Measurements from ENCODE around the gene GLP1R. TPM values are rescaled to one million over a fixed set of nuclear protein-coding genes. Genes with fewer than 3 reads are reported as not detected.

GLP1R gene
- total and polyA plus RNA-seq, 8 donors, result 0.26 to 0.85 (median 0.67) TPM; not detected in 1

DNA sequence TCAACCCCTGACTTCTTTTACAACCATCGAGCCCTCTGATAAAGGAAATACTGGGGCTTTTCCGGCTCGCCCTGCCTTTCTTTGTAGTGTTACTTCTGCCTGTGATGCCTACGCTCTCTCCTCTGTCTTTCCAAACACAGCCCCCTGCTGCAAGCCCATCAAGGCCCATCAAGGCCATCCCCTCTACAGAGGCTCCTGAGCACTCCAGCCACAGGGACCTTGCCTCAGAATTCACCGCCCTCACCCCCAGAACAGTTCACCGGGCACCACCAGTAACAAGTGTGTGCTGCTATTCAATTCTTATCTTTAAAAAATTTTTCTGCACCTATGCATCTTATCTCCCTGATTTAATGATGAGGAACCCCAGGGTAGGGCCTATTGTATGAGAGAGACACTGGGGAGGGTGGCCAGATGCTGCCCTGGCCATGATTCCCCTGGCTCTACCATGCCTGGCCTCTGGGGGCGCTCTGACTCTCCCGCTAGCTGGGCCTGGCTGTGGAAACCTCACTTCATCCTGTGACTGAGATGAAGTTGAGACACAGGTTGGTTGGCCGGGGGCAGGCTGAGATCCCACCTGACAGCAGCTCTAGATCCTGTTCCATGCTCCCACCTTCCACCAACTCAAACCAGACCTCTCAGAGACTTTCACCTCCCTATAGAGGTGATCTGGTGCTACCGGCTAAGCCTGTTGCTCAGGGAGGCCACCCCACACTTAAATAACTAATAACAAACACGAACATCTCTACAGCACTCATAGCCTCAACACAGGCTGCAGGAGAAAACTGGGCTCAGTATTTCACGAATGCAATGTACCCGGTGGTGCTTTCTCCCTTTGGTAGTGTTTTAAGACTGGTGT, 19.2 kb upstream of the GLP1R start:
- peak; percentile 69 for ATAC-seq
- intact Hi-C loops (cut with DNase I), result no loop called here
- DNase-seq, result peak in 1 of 4 donors; percentile 74
- no peaks in the 10 kb centered on the region for H3K27me3 ChIP-seq
- no peaks in the 10 kb centered on the region for H3K4me1 ChIP-seq
- TF ChIP-seq, protein P1, sequence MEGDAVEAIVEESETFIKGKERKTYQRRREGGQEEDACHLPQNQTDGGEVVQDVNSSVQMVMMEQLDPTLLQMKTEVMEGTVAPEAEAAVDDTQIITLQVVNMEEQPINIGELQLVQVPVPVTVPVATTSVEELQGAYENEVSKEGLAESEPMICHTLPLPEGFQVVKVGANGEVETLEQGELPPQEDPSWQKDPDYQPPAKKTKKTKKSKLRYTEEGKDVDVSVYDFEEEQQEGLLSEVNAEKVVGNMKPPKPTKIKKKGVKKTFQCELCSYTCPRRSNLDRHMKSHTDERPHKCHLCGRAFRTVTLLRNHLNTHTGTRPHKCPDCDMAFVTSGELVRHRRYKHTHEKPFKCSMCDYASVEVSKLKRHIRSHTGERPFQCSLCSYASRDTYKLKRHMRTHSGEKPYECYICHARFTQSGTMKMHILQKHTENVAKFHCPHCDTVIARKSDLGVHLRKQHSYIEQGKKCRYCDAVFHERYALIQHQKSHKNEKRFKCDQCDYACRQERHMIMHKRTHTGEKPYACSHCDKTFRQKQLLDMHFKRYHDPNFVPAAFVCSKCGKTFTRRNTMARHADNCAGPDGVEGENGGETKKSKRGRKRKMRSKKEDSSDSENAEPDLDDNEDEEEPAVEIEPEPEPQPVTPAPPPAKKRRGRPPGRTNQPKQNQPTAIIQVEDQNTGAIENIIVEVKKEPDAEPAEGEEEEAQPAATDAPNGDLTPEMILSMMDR (IDR thresholded peaks at IDR 0.05), result peak; percentile 47 to 57
- H3K9me3 ChIP-seq, result no peaks in the 10 kb centered on the region
- no peak overlapping the region for H3K27ac ChIP-seq
- H3K4me3 ChIP-seq, result no peak overlapping the region
- H3K36me3 ChIP-seq, result no peaks in the 10 kb centered on the region

DNA sequence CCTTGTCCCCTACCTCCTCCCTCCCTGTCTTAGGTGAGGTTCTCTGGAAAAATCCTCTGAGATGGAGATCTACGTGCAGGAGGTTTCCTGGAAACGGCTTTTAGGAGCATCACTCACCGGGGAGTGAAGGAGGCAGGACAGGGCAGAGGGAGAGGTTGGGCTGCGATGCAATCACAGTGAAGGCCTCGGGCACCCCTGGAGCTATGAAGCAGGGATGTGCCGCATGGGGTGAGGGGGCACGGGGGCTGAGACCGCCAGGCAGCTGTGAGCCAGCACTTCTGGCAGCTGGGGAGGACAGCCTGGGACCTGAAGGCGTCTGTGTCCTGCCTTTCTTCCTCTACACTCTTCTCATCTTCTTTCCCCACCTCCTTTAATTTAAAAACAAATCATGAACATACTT, 12.9 kb upstream of the GLP1R start:
- Histone ChIP-seq H3K4me3 (no peak overlapping the region), H3K4me1 (no peaks in the 10 kb centered on the region), H3K27ac (no peak overlapping the region), H3K27me3 (peaks cover 5 to 38% of the 10 kb centered on the region in 2 donors), H3K9me3 (no peaks in the 10 kb centered on the region), H3K36me3 (no peaks in the 10 kb centered on the region)
- DNase-seq (no peak), ATAC-seq (no peak)
- intact Hi-C loops (cut with DNase I), result no loop called here
- TF ChIP-seq, protein P1 (IDR thresholded peaks at IDR 0.05), result no peak

DNA sequence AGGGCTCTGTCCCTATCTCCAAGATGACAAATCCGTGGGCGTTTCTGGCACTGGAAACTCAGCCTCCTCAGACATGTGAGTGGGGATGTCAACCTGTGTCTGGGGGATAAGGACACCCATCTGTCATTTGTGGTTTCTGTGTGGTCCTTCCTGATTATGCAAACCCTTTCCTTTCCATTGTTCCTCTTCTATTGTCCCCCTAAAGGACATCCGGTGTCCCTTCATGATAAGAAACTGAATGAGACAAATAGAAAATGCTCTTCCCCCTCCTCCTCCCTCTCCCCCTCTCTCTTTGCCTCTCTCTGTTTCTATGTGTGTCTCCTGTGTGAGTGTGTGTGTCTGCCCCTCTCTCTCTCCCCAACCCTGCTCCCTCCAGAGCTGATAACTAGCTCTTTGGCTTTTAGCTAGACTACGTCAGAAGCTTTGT, 11.5 kb upstream of the GLP1R start:
- no peak for ATAC-seq
- TF ChIP-seq, protein P1 (IDR thresholded peaks at IDR 0.05), result no peak
- intact Hi-C loops (cut with DNase I), result no loop called here
- no peak overlapping the region for H3K4me3 ChIP-seq
- H3K27me3 ChIP-seq, result peaks cover 5 to 38% of the 10 kb centered on the region in 2 donors
- H3K36me3 ChIP-seq, result no peaks in the 10 kb centered on the region
- no peak overlapping the region for H3K27ac ChIP-seq
- H3K9me3 ChIP-seq, result no peaks in the 10 kb centered on the region
- no peak for DNase-seq
- no peaks in the 10 kb centered on the region for H3K4me1 ChIP-seq

DNA sequence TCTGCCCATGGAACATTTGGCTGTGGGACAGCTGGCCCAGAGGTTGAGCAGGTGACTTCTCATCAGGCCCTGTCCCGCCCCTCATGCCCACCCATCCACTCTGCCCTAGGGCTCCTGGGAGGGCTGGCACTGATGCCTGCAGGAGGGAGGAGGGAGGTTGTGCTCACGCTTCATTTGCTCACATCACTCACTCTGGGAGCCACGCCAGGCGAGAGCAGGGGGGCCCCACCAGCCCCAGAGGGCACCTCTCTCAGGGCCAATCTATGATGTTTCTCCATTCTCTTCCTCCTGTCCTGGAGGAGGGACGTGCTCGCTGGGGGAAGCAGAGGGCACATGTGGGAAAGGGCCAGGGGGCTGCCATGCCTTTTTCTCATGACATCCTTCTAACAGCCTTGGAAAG, 10.9 kb upstream of the GLP1R start:
- ATAC-seq (no peak), DNase-seq (no peak)
- H3K4me3 ChIP-seq, result no peak overlapping the region
- intact Hi-C loops (cut with DNase I), result no loop called here
- no peaks in the 10 kb centered on the region for H3K9me3 ChIP-seq
- H3K27ac ChIP-seq, result no peak overlapping the region
- H3K36me3 ChIP-seq, result no peaks in the 10 kb centered on the region
- no peaks in the 10 kb centered on the region for H3K4me1 ChIP-seq
- H3K27me3 ChIP-seq, result peaks cover 5 to 38% of the 10 kb centered on the region in 2 donors
- TF ChIP-seq, protein P1 (IDR thresholded peaks at IDR 0.05), result no peak

- no peak for DNase-seq
- intact Hi-C loops (cut with DNase I), result no loop called here
- H3K27me3 ChIP-seq, result peaks cover 5 to 38% of the 10 kb centered on the region in 2 donors
- no peaks in the 10 kb centered on the region for H3K36me3 ChIP-seq
- H3K4me3 ChIP-seq, result no peak overlapping the region
- no peaks in the 10 kb centered on the region for H3K4me1 ChIP-seq
- no peak for ATAC-seq
- TF ChIP-seq, protein P1 (IDR thresholded peaks at IDR 0.05), result no peak
- H3K9me3 ChIP-seq, result no peaks in the 10 kb centered on the region
- no peak overlapping the region for H3K27ac ChIP-seq
Measured at GRCh38 chr6:39040080-39040673, 8.4 kb upstream of the GLP1R start.
